ENCODE results near the gene OLFML2A.
"Not testable (repeated sequence)": the region's sequence is repeated elsewhere in the genome, so short reads cannot be mapped to it uniquely, and the experiment has no call there.

The OLFML2A gene

GRCh38 chr9:124761710-124762109 lies 15.2 kb upstream of the OLFML2A start:
- no peak for DNase-seq

- no peak for DNase-seq
Measured at GRCh38 chr9:124762633-124763032, 14.3 kb upstream of the OLFML2A start.

- no peak for DNase-seq
Measured at GRCh38 chr9:124764774-124765438, 12.0 kb upstream of the OLFML2A start.

- DNase-seq, result no peak
Measured at GRCh38 chr9:124765439-124765835, 11.5 kb upstream of the OLFML2A start.

- no peak for DNase-seq
Measured at GRCh38 chr9:124766326-124766725, 10.6 kb upstream of the OLFML2A start.

- no peak for DNase-seq
Measured at GRCh38 chr9:124766815-124767554, 9.9 kb upstream of the OLFML2A start.

- DNase-seq, result no peak
Measured at GRCh38 chr9:124767821-124768220, 9.1 kb upstream of the OLFML2A start.

GRCh38 chr9:124768334-124768733 lies 8.6 kb upstream of the OLFML2A start:
- DNase-seq, result no peak

GRCh38 chr9:124768750-124769548 lies 8.0 kb upstream of the OLFML2A start:
- DNase-seq, result no peak

GRCh38 chr9:124769549-124770358 lies 7.2 kb upstream of the OLFML2A start:
- DNase-seq, result peak; percentile 20

GRCh38 chr9:124770359-124771020 lies 6.4 kb upstream of the OLFML2A start:
- DNase-seq, result peak; percentile 24

GRCh38 chr9:124771021-124771866 lies 5.7 kb upstream of the OLFML2A start, which contains the start of gene NR6A1:
NR6A1 (minus strand) TSS chr9:124771311.
- DNase-seq, result peak; percentile 95

GRCh38 chr9:124771867-124772679 lies 4.9 kb upstream of the OLFML2A start:
- peak; percentile 41 for DNase-seq

GRCh38 chr9:124772877-124773276 lies 4.1 kb upstream of the OLFML2A start:
- DNase-seq, result not testable (repeated sequence)

GRCh38 chr9:124773473-124774128 lies 3.3 kb upstream of the OLFML2A start:
- no peak for DNase-seq

GRCh38 chr9:124774129-124774978 lies 2.6 kb upstream of the OLFML2A start:
- DNase-seq, result peak; percentile 85

- DNase-seq, result no peak
Measured at GRCh38 chr9:124776618-124776953, 347 bp upstream of the OLFML2A start.

- DNase-seq, result no peak
Measured at GRCh38 chr9:124778575-124779367, 1.8 kb downstream of the OLFML2A start.
